HEK293 (cell line): Measurements from ENCODE around the gene DPY19L1.
A peak's percentile ranks its signal among the peaks of the same experiment; 100 is the strongest.

Experiments used
- EGR2 ChIP-seq: fragments of 450-650 bp; formaldehyde crosslinking; IDR thresholded peaks from 2 replicates; pipeline ENCODE4 v1.5.1; 2016; ENCODE audit warnings: low read depth, missing biosample characterization, missing genetic modification characterization
- SCRT1 ChIP-seq: fragments of 450-650 bp; formaldehyde crosslinking; IDR thresholded peaks from 2 replicates; pipeline ENCODE4 v1.5.1; 2016; ENCODE audit warnings: missing biosample characterization, missing genetic modification characterization, borderline replicate concordance
- SP2 ChIP-seq: fragments of 450-650 bp; formaldehyde crosslinking; IDR thresholded peaks from 2 replicates; pipeline ENCODE4 v1.5.1; 2016; ENCODE audit warnings: missing biosample characterization, missing genetic modification characterization
- TCF7L2 ChIP-seq: IDR thresholded peaks from 2 replicates; pipeline ENCODE4 v1.6.1; 2011; ENCODE audit warnings: low read depth, mild to moderate bottlenecking, inconsistent platforms, low read length, moderate library complexity, borderline replicate concordance
- TSHZ1 ChIP-seq: fragments of 450-650 bp; formaldehyde crosslinking; IDR thresholded peaks from 2 replicates; pipeline ENCODE4 v1.5.1; 2016; ENCODE audit warnings: missing biosample characterization, missing genetic modification characterization, borderline replicate concordance
- YY2 ChIP-seq: fragments of 450-650 bp; formaldehyde crosslinking; IDR thresholded peaks from 2 replicates; pipeline ENCODE4 v1.5.1; 2016; ENCODE audit warnings: missing biosample characterization, missing genetic modification characterization
- ZBTB20 ChIP-seq: fragments of 450-650 bp; formaldehyde crosslinking; IDR thresholded peaks from 2 replicates; pipeline ENCODE4 v1.5.1; 2016; ENCODE audit warnings: missing biosample characterization, missing genetic modification characterization
- ZBTB49 ChIP-seq: fragments of 450-650 bp; formaldehyde crosslinking; IDR thresholded peaks from 2 replicates; pipeline ENCODE4 v1.5.1; 2016; ENCODE audit warnings: missing biosample characterization, missing genetic modification characterization, low read depth
- ZBTB7A ChIP-seq: fragments of 450-650 bp; formaldehyde crosslinking; IDR thresholded peaks from 2 replicates; pipeline ENCODE4 v1.5.1; 2016; ENCODE audit warnings: low read depth, missing biosample characterization, missing genetic modification characterization
- ZFHX2 ChIP-seq: fragments of 450-650 bp; formaldehyde crosslinking; conservative IDR thresholded peaks from 2 replicates; pipeline ENCODE4 v1.5.1; 2016; ENCODE audit warnings: missing biosample characterization, missing genetic modification characterization
- ZNF398 ChIP-seq: fragments of 450-650 bp; formaldehyde crosslinking; IDR thresholded peaks from 2 replicates; pipeline ENCODE4 v1.5.1; 2017; ENCODE audit warnings: missing biosample characterization, missing genetic modification characterization
- ZNF423 ChIP-seq: fragments of 450-650 bp; formaldehyde crosslinking; IDR thresholded peaks from 2 replicates; pipeline ENCODE4 v1.5.1; 2016; ENCODE audit warnings: missing biosample characterization, missing genetic modification characterization
- ZNF433 ChIP-seq: fragments of 450-650 bp; formaldehyde crosslinking; IDR thresholded peaks from 2 replicates; pipeline ENCODE4 v1.5.1; 2016; ENCODE audit warnings: missing biosample characterization, missing genetic modification characterization, low read depth
- ZNF555 ChIP-seq: fragments of 450-650 bp; formaldehyde crosslinking; conservative IDR thresholded peaks from 2 replicates; pipeline ENCODE4 v1.5.1; 2017; ENCODE audit warnings: missing biosample characterization, mild to moderate bottlenecking, missing genetic modification characterization, inconsistent platforms
- ZNF610 ChIP-seq: fragments of 450-650 bp; formaldehyde crosslinking; IDR thresholded peaks from 2 replicates; pipeline ENCODE4 v1.5.1; 2016; ENCODE audit warnings: missing biosample characterization, missing genetic modification characterization, borderline replicate concordance
- ZNF654 ChIP-seq: fragments of 450-650 bp; formaldehyde crosslinking; IDR thresholded peaks from 2 replicates; pipeline ENCODE4 v1.5.1; 2016; ENCODE audit warnings: low read depth, missing biosample characterization, missing genetic modification characterization
- ZNF670 ChIP-seq: fragments of 450-650 bp; formaldehyde crosslinking; IDR thresholded peaks from 2 replicates; pipeline ENCODE4 v1.5.1; 2016; ENCODE audit warnings: missing biosample characterization, missing genetic modification characterization, low read depth
- ZNF76 ChIP-seq: fragments of 450-650 bp; formaldehyde crosslinking; IDR thresholded peaks from 2 replicates; pipeline ENCODE4; 2016; ENCODE audit warnings: low read depth, missing biosample characterization, missing genetic modification characterization, borderline replicate concordance
- ZNF843 ChIP-seq: fragments of 450-650 bp; formaldehyde crosslinking; IDR thresholded peaks from 2 replicates; pipeline ENCODE4 v1.5.1; 2016; ENCODE audit warnings: missing biosample characterization, missing genetic modification characterization
- TF ChIP-seq, protein P1 (sequence below): fragments of 450-650 bp; formaldehyde crosslinking; IDR thresholded peaks from 2 replicates; pipeline ENCODE4 v1.5.1; 2016; ENCODE audit warnings: missing biosample characterization, missing genetic modification characterization
- TF ChIP-seq, protein P2 (sequence below): fragments of 450-650 bp; IDR thresholded peaks from 2 replicates; pipeline ENCODE4 v1.5.1; 2018; ENCODE audit warnings: missing biosample characterization, mild to moderate bottlenecking, missing genetic modification characterization

The DPY19L1 gene

DNA sequence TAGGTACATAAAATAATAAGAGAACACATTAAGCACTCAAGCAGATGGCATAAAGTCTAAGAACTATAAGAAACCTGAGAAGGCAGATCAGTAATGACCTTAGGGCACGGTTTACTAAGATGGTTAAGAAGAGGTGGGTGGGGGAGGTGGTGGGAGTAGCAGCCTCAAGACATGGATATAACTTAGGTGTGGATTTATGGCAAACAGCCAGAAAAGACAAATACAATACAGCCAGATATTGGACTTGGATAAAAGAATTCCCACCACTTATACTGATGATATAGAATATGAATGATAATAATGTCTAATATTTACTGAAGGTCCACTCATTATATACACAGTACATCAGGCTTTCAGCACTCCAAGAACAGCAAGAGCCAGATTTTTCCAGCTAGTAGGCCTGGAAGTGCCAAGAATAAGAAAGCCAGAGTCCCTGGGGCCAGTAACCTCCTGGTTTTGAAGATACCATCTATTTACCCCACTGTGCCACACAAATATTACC lies 11.9 kb downstream of the DPY19L1 start (continued):
- TF ChIP-seq ZNF843 (tag by site-specific recombination) = 0 out of 2 replicates have a peak, but pooled peaks have one; percentile 45
- peak; percentile 47; the same call in 1 of the 2 replicates for TF ChIP-seq TCF7L2
- TF ChIP-seq ZFHX2 = peak; percentile 83
- TF ChIP-seq ZNF398 = peak; percentile 59; the same call in 1 of the 2 replicates
- no peak for TF ChIP-seq ZNF433 (tag by site-specific recombination)
- no peak for TF ChIP-seq ZNF670 (tag by site-specific recombination)
- TF ChIP-seq ZBTB49 (tag by site-specific recombination) = no peak
- TF ChIP-seq TSHZ1 (tag by site-specific recombination) = no peak
- TF ChIP-seq ZBTB7A (tag by site-specific recombination) = no peak
- TF ChIP-seq, protein P1, sequence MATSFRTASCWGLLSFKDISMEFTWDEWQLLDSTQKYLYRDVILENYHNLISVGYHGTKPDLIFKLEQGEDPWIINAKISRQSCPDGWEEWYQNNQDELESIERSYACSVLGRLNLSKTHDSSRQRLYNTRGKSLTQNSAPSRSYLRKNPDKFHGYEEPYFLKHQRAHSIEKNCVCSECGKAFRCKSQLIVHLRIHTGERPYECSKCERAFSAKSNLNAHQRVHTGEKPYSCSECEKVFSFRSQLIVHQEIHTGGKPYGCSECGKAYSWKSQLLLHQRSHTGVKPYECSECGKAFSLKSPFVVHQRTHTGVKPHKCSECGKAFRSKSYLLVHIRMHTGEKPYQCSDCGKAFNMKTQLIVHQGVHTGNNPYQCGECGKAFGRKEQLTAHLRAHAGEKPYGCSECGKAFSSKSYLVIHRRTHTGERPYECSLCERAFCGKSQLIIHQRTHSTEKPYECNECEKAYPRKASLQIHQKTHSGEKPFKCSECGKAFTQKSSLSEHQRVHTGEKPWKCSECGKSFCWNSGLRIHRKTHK (tag by site-specific recombination) = no peak
- no peak for TF ChIP-seq ZNF423 (tag by site-specific recombination)
- no peak for TF ChIP-seq ZNF654
- TF ChIP-seq, protein P2, sequence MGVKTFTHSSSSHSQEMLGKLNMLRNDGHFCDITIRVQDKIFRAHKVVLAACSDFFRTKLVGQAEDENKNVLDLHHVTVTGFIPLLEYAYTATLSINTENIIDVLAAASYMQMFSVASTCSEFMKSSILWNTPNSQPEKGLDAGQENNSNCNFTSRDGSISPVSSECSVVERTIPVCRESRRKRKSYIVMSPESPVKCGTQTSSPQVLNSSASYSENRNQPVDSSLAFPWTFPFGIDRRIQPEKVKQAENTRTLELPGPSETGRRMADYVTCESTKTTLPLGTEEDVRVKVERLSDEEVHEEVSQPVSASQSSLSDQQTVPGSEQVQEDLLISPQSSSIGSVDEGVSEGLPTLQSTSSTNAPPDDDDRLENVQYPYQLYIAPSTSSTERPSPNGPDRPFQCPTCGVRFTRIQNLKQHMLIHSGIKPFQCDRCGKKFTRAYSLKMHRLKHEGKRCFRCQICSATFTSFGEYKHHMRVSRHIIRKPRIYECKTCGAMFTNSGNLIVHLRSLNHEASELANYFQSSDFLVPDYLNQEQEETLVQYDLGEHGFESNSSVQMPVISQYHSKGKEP (tag by site-specific recombination) = no peak
- 0 out of 2 replicates have a peak, but pooled peaks have one; percentile 9 for TF ChIP-seq ZBTB20 (tag by site-specific recombination)
- TF ChIP-seq EGR2 = peak; percentile 87
- no peak for TF ChIP-seq SP2 (tag by site-specific recombination)
- TF ChIP-seq ZNF610 (tag by site-specific recombination) = no peak
- no peak for TF ChIP-seq YY2 (tag by site-specific recombination)
- TF ChIP-seq ZNF76 (tag by site-specific recombination) = no peak
- TF ChIP-seq ZNF555 (tag by site-specific recombination) = no peak
- TF ChIP-seq SCRT1 = no peak
- TF ChIP-seq, all 188 proteins: peak for 7
